HepG2 (cell line): ENCODE data around the gene SRR. TPM values are rescaled to one million over a fixed set of nuclear protein-coding genes. Genes with fewer than 3 reads are reported as not detected.

Source experiments
- ATF1 ChIP-seq: IDR thresholded peaks from 2 replicates; pipeline ENCODE4 v1.6.1; 2016; ENCODE audit warnings: mild to moderate bottlenecking, control low read depth
- CBFB ChIP-seq: sonication (generic); formaldehyde crosslinking; IDR thresholded peaks from 2 replicates; pipeline ENCODE4 v1.4.0; 2020; ENCODE audit warnings: missing genetic modification reagents
- DMAP1 ChIP-seq: IDR thresholded peaks from 2 replicates; pipeline ENCODE4 v1.6.1; 2016
- FOXJ3 ChIP-seq: sonication (generic); formaldehyde crosslinking; IDR thresholded peaks from 2 replicates; pipeline ENCODE4 v1.4.0; 2020; ENCODE audit warnings: missing genetic modification reagents, mild to moderate bottlenecking, borderline replicate concordance
- GABPB1 ChIP-seq: IDR thresholded peaks from 2 replicates; pipeline ENCODE4 v1.6.1; 2016; ENCODE audit warnings: mild to moderate bottlenecking, missing genetic modification reagents, moderate library complexity, missing compliant biosample characterization
- KDM5B ChIP-seq: sonication (generic); formaldehyde crosslinking; IDR thresholded peaks from 2 replicates; pipeline ENCODE4 v1.4.0; 2020; ENCODE audit warnings: missing genetic modification reagents, mild to moderate bottlenecking, borderline replicate concordance
- MED1 ChIP-seq: sonication (generic); formaldehyde crosslinking; IDR thresholded peaks from 2 replicates; pipeline ENCODE4 v1.4.0; 2020; ENCODE audit warnings: missing genetic modification reagents
- RXRB ChIP-seq: IDR thresholded peaks from 2 replicates; pipeline ENCODE4 v1.6.1; 2016; ENCODE audit warnings: borderline replicate concordance, missing genetic modification reagents, missing compliant biosample characterization
- ZFYVE20 ChIP-seq: sonication (generic); formaldehyde crosslinking; IDR thresholded peaks from 2 replicates; pipeline ENCODE4 v1.8.0; 2023; ENCODE audit warnings: low read depth, mild to moderate bottlenecking, moderate library complexity, missing genetic modification reagents, borderline replicate concordance
- ZNF234 ChIP-seq: sonication (generic); formaldehyde crosslinking; conservative IDR thresholded peaks from 2 replicates; pipeline ENCODE4 v1.5.1; 2020; ENCODE audit warnings: mild to moderate bottlenecking, missing genetic modification reagents
- ZNF468 ChIP-seq: sonication (generic); formaldehyde crosslinking; IDR thresholded peaks from 2 replicates; pipeline ENCODE4 v1.8.0; 2022; ENCODE audit warnings: mild to moderate bottlenecking, moderate library complexity, missing genetic modification reagents
- ZNF510 ChIP-seq: sonication (generic); formaldehyde crosslinking; IDR thresholded peaks from 2 replicates; pipeline ENCODE4 v1.4.0; 2020; ENCODE audit warnings: low read depth, mild to moderate bottlenecking, missing genetic modification reagents
- ZNF543 ChIP-seq: sonication (generic); formaldehyde crosslinking; IDR thresholded peaks from 2 replicates; pipeline ENCODE4 v1.4.0; 2020; ENCODE audit warnings: mild to moderate bottlenecking, missing genetic modification reagents
- ZNF788 ChIP-seq: sonication (generic); formaldehyde crosslinking; IDR thresholded peaks from 2 replicates; pipeline ENCODE4 v1.5.0; 2020; ENCODE audit warnings: mild to moderate bottlenecking, missing genetic modification reagents, borderline replicate concordance
- ZSCAN21 ChIP-seq: sonication (generic); formaldehyde crosslinking; IDR thresholded peaks from 2 replicates; pipeline ENCODE4 v1.8.0; 2022; ENCODE audit warnings: mild to moderate bottlenecking, missing genetic modification reagents, moderate library complexity, borderline replicate concordance
- ZSCAN31 ChIP-seq: sonication (generic); formaldehyde crosslinking; IDR thresholded peaks from 2 replicates; pipeline ENCODE4 v1.5.0; 2020; ENCODE audit warnings: low read depth, mild to moderate bottlenecking, missing genetic modification reagents
- polyA plus RNA-seq, 8 experiments: library from polyadenylated mRNA; depleted of rRNA in 3 of 8; stranded (reverse) in 7 of 8; unstranded in 1 of 8; fragments of >200 nt; fragmentation: Illumina TruSeq in 4 of 8; extraction: Trizol in 4 of 8; gene quantifications; 2 replicates each; pipeline versions ENCODE4 v1.2.1 to v1.2.3, GENCODE V29; 2011 to 2016; ENCODE audit warnings: low read depth in 4 of 8, missing spikeins in 1 of 8, mixed read lengths in 1 of 8; ENCODE audit not compliant: insufficient read depth in 1 of 8
- total RNA-seq, 5 experiments: library from RNA; depleted of rRNA; stranded (reverse); fragments of >200 nt; fragmentation: Illumina TruSeq; extraction: Trizol; gene quantifications; 2 replicates each; pipeline ENCODE4 v1.2.3, GENCODE V29; 2016; ENCODE audit warnings: low read depth in 1 of 5
- TF ChIP-seq, protein P1 (sequence below): sonication (generic); formaldehyde crosslinking; IDR thresholded peaks from 2 replicates; pipeline ENCODE4 v1.4.0; 2020; ENCODE audit warnings: missing genetic modification reagents
- TF ChIP-seq, protein P2 (sequence below), 2 experiments: sonication (generic) in 1 of 2; formaldehyde crosslinking in 1 of 2; IDR thresholded peaks; 2 replicates each; pipeline versions ENCODE4 v1.6.1 to v1.9.0; 2014 to 2022; ENCODE audit warnings: antibody characterized with exemption in 1 of 2, borderline replicate concordance in 1 of 2, inconsistent platforms in 1 of 2, low read depth in 1 of 2, missing genetic modification reagents in 1 of 2
- TF ChIP-seq, protein P3 (sequence below): IDR thresholded peaks from 2 replicates; pipeline ENCODE4 v1.6.1; 2016; ENCODE audit warnings: missing genetic modification reagents, missing compliant biosample characterization

The SRR gene
- total and polyA plus RNA-seq, 2 of the 13 experiments (the other 11 are each of a cell fraction or from before 2014, with no cell fraction given), result 3.6 to 7.8 TPM

DNA sequence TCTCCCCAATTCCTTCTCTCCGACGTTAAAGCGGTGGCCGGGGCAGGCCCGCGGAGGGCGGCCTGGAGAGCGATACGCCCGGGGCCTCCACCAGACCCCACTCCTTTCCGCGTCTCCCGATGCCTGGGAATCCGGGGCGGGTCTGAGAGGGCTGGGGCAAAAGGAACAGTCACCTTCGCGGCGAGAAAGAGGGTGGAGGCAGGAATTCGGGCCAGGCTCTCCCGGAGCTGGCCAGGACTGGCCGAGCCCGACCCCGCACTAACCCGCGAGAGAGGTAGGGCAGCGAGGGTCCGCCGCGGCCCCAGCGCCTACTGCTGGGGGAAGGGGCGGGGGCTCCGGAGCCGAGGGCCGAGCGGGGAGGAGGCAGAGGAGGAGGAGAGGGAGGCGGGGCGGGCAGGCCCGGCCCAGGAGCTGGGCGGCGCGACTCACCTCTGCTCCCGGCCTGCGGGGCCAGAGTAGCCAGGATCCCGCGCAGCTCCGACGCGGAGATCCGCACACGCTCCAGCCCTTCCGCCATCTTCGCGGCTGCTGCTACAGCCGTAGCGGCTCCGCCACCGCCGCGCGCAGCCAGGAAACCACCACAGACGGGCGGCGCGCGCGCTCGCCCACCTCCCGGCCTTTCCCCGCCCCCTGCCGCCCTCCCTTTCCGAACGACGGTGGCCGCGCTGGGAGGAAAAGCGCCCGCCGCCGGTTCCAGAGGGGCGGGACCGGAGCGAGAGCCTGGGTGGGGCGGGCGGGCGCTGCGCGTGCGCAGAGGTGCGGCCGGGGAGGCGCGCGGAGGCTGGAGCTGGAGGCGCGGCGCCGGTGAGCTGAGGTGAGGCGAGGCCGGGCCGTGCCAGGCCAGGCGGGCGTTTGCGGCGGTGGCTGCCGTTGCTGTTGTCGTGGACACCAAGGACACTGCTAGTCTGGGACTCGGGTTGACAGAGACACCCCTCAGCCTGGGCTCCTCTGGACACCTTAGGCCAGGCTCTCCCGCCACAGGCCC is at the start of gene SRR, which contains the start of gene SMG6 (continued):
- TF ChIP-seq ZSCAN21 (peak; percentile 64; the same call in 1 of the 2 replicates), ZNF543 (CRISPR knock-in tag) (peak; percentile 56; the same call in 1 of the 2 replicates), ZSCAN31 (peak; percentile 79), ZNF788 (CRISPR knock-in tag) (peak; percentile 85), MED1 (CRISPR knock-in tag) (peak; percentile 41; the same call in 1 of the 2 replicates), ZFYVE20 (CRISPR knock-in tag) (0 out of 2 replicates have a peak, but pooled peaks have one; percentile 15), ZNF468 (CRISPR knock-in tag) (0 out of 2 replicates have a peak, but pooled peaks have one; percentile 42), FOXJ3 (CRISPR knock-in tag) (no peak), RXRB (CRISPR knock-in tag) (0 out of 2 replicates have a peak, but pooled peaks have one; percentile 21), GABPB1 (peak; percentile 73), ATF1 (no peak), ZNF234 (peak; percentile 88), CBFB (CRISPR knock-in tag) (peak; percentile 79), KDM5B (CRISPR knock-in tag) (peak; percentile 57; the same call in 1 of the 2 replicates), ZNF510 (CRISPR knock-in tag) (0 out of 2 replicates have a peak, but pooled peaks have one; percentile 1), DMAP1 (CRISPR knock-in tag) (peak; percentile 71)
- TF ChIP-seq, protein P1, sequence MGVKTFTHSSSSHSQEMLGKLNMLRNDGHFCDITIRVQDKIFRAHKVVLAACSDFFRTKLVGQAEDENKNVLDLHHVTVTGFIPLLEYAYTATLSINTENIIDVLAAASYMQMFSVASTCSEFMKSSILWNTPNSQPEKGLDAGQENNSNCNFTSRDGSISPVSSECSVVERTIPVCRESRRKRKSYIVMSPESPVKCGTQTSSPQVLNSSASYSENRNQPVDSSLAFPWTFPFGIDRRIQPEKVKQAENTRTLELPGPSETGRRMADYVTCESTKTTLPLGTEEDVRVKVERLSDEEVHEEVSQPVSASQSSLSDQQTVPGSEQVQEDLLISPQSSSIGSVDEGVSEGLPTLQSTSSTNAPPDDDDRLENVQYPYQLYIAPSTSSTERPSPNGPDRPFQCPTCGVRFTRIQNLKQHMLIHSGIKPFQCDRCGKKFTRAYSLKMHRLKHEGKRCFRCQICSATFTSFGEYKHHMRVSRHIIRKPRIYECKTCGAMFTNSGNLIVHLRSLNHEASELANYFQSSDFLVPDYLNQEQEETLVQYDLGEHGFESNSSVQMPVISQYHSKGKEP (CRISPR knock-in tag), result no peak
- TF ChIP-seq, protein P2, sequence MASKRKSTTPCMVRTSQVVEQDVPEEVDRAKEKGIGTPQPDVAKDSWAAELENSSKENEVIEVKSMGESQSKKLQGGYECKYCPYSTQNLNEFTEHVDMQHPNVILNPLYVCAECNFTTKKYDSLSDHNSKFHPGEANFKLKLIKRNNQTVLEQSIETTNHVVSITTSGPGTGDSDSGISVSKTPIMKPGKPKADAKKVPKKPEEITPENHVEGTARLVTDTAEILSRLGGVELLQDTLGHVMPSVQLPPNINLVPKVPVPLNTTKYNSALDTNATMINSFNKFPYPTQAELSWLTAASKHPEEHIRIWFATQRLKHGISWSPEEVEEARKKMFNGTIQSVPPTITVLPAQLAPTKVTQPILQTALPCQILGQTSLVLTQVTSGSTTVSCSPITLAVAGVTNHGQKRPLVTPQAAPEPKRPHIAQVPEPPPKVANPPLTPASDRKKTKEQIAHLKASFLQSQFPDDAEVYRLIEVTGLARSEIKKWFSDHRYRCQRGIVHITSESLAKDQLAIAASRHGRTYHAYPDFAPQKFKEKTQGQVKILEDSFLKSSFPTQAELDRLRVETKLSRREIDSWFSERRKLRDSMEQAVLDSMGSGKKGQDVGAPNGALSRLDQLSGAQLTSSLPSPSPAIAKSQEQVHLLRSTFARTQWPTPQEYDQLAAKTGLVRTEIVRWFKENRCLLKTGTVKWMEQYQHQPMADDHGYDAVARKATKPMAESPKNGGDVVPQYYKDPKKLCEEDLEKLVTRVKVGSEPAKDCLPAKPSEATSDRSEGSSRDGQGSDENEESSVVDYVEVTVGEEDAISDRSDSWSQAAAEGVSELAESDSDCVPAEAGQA (IDR thresholded peaks at IDR 0.05; ENCODE audit: low read depth), result 0 out of 2 replicates have a peak, but pooled peaks have one; percentile 17
- TF ChIP-seq, protein P2 (CRISPR knock-in tag; IDR thresholded peaks at IDR 0.05; ENCODE audit: borderline replicate concordance), result no peak
- TF ChIP-seq, protein P3, sequence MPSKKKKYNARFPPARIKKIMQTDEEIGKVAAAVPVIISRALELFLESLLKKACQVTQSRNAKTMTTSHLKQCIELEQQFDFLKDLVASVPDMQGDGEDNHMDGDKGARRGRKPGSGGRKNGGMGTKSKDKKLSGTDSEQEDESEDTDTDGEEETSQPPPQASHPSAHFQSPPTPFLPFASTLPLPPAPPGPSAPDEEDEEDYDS (CRISPR knock-in tag), result peak; percentile 36
